ENCODE measurements around the gene MRI1.
"Not testable (repeated sequence)": the region's sequence is repeated elsewhere in the genome, so short reads cannot be mapped to it uniquely, and the experiment has no call there.

The MRI1 gene

DNA sequence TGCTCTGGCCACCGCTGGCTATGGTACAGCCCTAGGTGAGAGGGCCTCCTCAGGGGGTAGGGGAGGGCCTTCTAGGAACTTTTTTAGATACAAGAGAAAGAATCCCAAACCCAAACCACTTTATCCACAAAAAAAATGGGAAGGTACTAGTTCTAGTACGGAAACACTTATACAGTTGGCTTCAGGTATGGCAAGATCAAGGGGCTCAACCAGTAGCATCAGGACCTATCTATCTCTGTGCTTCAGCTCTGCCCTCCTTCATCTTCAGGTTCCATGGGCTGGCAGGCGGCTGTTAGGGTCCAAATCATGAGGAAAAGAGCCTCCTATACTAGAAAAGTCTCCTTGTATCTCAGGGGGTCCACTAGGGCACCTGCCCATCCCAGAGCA is 1.8 kb downstream of the MRI1 start:
- TF ChIP-seq, protein P1, sequence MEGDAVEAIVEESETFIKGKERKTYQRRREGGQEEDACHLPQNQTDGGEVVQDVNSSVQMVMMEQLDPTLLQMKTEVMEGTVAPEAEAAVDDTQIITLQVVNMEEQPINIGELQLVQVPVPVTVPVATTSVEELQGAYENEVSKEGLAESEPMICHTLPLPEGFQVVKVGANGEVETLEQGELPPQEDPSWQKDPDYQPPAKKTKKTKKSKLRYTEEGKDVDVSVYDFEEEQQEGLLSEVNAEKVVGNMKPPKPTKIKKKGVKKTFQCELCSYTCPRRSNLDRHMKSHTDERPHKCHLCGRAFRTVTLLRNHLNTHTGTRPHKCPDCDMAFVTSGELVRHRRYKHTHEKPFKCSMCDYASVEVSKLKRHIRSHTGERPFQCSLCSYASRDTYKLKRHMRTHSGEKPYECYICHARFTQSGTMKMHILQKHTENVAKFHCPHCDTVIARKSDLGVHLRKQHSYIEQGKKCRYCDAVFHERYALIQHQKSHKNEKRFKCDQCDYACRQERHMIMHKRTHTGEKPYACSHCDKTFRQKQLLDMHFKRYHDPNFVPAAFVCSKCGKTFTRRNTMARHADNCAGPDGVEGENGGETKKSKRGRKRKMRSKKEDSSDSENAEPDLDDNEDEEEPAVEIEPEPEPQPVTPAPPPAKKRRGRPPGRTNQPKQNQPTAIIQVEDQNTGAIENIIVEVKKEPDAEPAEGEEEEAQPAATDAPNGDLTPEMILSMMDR (conservative IDR thresholded peaks at IDR 0.05; ENCODE audit: low read depth, low read length) = no peak
- no peak for DNase-seq (ENCODE audit: low read depth)
- no peak overlapping the region for H3K4me3 ChIP-seq (ENCODE audit: low read depth, low read length)

- DNase-seq (ENCODE audit: low read depth) = no peak
- no peak overlapping the region for H3K4me3 ChIP-seq (ENCODE audit: low read depth, low read length)
- TF ChIP-seq, protein P1 (conservative IDR thresholded peaks at IDR 0.05; ENCODE audit: low read depth, low read length) = no peak
These were observed 4.2 kb downstream of the MRI1 start for GRCh38 chr19:13768510-13768909.

DNA sequence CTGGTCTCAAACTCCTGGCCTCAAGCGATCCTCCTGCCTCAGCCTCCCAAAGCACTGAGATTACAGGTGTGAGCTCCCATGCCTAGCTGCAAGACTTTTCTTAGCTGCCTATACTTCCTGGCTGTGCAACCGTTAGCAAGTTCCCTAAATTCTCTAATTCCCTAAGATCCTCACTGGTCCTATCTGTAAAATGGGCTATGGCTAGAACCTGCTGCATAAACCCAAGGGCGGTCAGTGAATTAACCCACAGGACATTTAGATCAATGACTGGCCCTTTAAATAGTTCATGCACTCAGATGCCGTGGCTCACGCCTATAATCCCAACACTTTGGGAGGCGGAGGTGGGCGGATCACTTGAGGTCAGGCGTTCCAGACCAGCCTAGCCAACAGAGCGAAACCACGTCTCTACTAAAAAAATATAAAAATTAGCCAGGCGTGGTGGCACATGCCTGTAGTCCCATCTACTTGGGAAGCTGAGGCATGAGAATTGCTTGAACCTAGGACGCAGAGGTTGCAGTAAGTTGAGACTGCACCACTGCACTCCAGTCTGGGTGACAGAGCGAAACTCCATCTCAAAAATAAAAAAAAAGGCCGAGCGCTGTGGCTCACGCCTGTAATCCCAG is 5.8 kb downstream of the MRI1 start:
- H3K4me3 ChIP-seq (ENCODE audit: low read depth, low read length) = no peak overlapping the region
- TF ChIP-seq, protein P1 (conservative IDR thresholded peaks at IDR 0.05; ENCODE audit: low read depth, low read length) = no peak
- DNase-seq (ENCODE audit: low read depth) = no peak

DNA sequence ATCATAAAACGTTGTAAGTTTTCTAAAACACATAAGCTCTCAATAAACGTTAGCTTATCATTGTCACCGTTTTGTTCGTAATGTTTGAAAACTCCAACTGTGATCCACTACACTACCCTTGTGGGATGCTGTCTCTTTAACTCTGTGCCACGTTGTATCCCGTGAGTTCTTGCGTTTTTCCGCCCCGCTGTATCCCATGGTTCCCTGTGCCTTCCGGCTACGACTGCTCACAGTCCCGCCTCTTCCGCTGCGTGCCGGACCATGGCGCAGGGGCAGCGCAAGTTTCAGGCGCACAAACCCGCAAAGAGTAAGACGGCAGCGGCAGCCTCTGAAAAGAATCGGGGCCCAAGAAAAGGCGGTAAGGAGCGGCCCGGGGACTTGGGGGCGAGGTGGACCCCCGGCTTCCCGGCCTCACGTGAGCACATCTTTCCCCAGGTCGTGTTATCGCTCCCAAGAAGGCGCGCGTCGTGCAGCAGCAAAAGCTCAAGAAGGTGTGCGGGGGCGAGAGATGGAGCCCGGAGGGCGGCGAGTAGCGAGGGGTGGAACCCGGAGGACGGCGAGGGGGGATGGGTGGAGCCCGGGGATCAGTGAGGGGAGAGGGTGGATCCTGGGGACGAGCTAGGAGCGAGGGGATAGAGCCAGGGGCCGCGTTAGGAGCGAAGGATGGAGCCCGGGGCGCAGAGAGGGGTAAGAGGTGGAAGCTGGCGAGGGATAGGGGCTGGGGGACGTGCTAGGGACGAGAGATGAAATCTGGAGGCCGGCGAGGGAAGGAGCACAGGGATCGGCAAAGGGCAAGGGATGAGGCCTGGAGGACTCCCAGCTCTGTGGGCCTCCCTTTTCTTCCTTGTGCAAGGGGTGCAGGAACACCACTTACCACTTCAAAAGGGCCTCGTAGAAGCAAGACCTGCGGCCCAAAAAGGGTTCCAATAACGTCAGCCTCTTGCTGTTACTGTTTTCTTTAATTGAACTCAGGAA is 10.2 kb downstream of the MRI1 start, which contains the start of gene C19orf53:
Gene C19orf53 (plus strand): TSS at position 240 of the 975 bp plus-strand sequence. CDS start 22 bp downstream, at position 262.
- H3K4me3 ChIP-seq (ENCODE audit: low read depth, low read length) = peak within 1 kb of the TSS; percentile 96
- TF ChIP-seq, protein P1 (conservative IDR thresholded peaks at IDR 0.05; ENCODE audit: low read depth, low read length) = no peak
- DNase-seq (ENCODE audit: low read depth) = peak; percentile 96

GRCh38 chr19:13778398-13778797 is 14.1 kb downstream of the MRI1 start:
- H3K4me3 ChIP-seq (ENCODE audit: low read depth, low read length) = no peak overlapping the region
- DNase-seq (ENCODE audit: low read depth) = no peak
- TF ChIP-seq, protein P1 (conservative IDR thresholded peaks at IDR 0.05; ENCODE audit: low read depth, low read length) = no peak

DNA sequence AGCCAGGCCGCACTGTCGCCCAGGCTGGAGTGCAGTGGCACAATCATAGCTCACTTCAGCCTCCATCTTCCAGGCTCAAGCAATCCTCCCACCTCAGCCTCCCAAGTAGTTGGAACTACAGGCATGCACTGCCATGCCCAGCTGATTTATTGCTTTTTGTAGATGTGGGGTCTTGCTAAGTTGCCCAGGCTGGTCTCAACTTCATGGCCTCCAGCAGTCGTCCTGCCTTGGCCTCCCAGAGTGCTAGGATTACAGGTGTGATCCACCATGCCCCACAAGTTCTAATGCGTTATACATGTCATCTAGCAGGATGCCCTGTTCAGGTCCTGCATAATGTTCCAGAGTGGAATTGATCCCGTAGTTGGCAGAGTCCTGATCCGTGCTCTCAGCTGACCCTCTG is 14.5 kb downstream of the MRI1 start:
- DNase-seq (ENCODE audit: low read depth) = no peak
- no peak overlapping the region for H3K4me3 ChIP-seq (ENCODE audit: low read depth, low read length)
- TF ChIP-seq, protein P1 (conservative IDR thresholded peaks at IDR 0.05; ENCODE audit: low read depth, low read length) = no peak

GRCh38 chr19:13779794-13780193 is 15.5 kb downstream of the MRI1 start:
- not testable (repeated sequence) for H3K4me3 ChIP-seq (ENCODE audit: low read depth, low read length); DNase-seq (ENCODE audit: low read depth)
